HG03103 (cell line): ENCODE results near the gene COL25A1.

Experiments used
- ATAC-seq: cut with Tn5 transposase; IDR thresholded peaks from one replicate; pipeline ENCODE4 v1.9.1; 2021; ENCODE audit warnings: low read depth; ENCODE audit not compliant: unreplicated experiment

The COL25A1 gene

DNA sequence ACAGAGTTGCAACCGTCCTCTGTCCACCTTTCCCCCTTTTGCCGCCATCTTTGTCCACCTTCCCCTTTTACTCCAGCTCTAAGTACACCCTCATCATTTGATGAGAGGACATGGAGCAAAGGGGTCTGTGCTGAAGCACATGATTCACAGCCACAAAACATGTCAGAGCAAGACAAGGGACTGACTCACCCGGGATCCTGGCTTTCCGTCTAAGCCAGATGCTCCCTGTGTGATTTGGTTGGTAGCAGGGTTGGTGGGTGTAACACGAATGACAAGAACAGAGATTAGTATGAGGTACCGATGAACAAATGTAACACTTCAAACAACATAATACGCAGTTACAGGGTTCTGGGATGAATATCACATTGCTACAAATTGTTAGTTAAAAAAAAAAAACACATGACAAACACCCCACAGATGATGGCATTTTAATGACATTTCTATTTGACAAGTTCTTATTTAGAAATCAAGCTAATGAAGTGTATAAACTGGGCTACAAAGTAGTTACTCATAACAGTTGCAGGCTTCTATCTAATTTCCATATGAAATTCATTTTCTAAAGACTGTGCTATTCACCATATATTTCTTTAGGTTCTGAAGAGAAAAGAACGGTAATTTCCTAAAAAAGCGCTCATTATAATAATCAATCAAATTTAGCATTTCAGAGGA is 468.2 kb downstream of the COL25A1 start:
- no peak for ATAC-seq

- no peak for ATAC-seq
Measured at GRCh38 chr4:108833046-108833445, 469.4 kb downstream of the COL25A1 start.

DNA sequence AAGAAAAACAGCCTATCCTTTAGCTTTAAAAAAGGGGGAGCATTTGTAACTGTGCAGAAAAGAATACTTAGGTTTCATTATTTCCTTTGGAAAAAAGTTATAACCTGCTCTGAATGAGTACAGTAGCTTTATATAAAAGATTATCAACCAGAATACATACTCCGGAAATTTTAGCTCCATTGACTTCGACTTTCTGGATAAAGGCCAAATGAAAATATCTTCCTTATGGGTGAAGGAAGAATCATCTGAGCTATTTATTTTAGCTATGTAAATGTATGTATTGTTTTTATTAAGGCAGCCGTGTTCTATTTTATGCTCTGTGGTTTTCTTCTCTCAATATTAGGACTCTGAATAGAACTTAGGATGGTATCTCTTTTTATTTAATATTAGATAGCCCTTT is 470.6 kb downstream of the COL25A1 start:
- ATAC-seq: no peak

GRCh38 chr4:108831291-108831690 is 471.2 kb downstream of the COL25A1 start:
- ATAC-seq: no peak

GRCh38 chr4:108830509-108831244 is 471.8 kb downstream of the COL25A1 start:
- no peak for ATAC-seq

GRCh38 chr4:108829966-108830492 is 472.4 kb downstream of the COL25A1 start:
- ATAC-seq: no peak

GRCh38 chr4:108828620-108829019 is 473.8 kb downstream of the COL25A1 start:
- no peak for ATAC-seq

DNA sequence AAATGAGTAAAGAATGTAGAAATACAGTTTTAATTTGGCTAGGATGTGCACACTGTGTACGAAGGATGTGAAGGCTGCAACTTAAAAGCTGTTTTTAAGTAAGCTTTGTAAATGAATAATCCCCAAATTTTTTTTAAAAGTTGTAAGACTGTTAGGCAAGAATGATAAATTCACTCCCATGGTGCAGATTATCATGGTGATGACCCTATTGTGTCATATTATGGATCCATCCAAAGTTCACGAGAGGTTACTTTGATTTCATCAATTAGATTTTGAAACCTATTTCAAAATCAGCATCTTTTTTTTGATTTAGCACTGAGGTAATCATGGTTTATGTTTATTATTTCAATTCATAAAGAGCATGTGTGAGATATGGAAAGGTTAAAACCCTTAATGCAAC is 476.7 kb downstream of the COL25A1 start:
- no peak for ATAC-seq

DNA sequence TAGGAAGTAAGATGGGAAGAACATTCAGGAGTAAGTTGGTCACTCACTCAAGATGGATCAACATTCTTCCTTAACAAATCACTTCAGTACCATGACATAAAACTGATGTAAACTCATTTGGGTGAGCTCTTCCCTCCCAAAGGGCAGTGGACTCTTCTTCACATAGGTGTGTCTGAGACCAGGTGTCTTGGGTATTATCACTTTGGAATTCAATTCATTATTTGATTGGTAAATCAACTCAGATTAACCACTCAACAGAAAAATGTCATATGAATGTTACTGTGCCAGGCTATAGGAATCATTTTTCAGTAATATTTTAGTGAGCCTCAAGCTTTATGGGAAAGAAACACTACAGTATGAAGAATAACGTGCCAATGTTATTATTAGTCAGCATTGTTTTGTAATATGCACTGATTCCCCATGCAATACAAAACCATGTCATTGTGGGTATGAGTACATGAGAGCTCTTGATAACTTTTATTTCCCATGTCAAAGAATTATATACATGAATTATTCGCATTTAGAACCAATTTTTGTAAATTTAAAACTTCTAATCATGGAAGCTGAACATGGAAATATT is 481.0 kb downstream of the COL25A1 start:
- ATAC-seq: no peak

GRCh38 chr4:108820492-108821350 is 481.7 kb downstream of the COL25A1 start:
- ATAC-seq: no peak

- no peak for ATAC-seq
Measured at GRCh38 chr4:108814326-108814725, 488.1 kb downstream of the COL25A1 start.

GRCh38 chr4:108813261-108813660 is 489.2 kb downstream of the COL25A1 start:
- no peak for ATAC-seq

- no peak for ATAC-seq
Measured at GRCh38 chr4:108811486-108811885, 491.0 kb downstream of the COL25A1 start.

- ATAC-seq: no peak
Measured at GRCh38 chr4:108810087-108810486, 492.4 kb downstream of the COL25A1 start.

GRCh38 chr4:108804648-108805273 is 497.7 kb downstream of the COL25A1 start:
- ATAC-seq: no peak

DNA sequence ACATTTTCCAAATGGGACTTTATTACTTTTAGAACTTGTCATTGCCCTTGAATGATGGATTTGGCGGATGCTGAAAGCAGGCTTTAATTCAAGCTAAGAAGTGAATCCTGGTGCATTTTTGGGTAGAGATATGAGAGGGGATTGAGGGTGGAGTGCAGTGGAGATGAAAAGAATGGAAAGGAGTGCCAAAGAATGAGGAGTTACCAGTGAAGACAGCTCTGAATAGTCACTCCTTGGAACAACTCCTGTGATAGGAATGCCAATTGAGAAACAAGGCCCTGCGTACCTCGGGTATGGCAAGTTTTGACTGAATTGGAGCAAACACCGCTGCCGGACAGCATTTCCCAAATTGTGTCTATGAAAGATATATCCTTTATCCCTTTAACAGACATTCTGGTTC is 503.2 kb downstream of the COL25A1 start:
- ATAC-seq: no peak

DNA sequence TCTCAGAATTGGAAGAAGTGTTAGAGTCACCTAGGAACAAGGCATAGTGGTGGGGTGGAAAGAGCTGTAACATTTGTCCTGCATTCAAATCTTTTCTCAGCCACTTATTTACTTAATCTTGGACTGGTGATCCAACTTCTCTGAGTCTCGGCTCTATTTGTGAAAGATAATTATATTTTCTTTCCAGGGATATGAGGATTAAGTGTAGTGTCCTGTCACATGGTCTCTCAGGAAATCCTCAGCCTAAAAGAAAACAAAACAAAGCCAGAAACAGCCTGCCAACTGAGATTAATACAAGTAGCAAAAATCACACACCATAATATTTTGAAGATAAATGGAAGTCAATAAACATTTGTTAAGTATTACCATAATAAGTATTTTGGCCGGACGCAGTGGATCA is 506.3 kb downstream of the COL25A1 start:
- no peak for ATAC-seq

DNA sequence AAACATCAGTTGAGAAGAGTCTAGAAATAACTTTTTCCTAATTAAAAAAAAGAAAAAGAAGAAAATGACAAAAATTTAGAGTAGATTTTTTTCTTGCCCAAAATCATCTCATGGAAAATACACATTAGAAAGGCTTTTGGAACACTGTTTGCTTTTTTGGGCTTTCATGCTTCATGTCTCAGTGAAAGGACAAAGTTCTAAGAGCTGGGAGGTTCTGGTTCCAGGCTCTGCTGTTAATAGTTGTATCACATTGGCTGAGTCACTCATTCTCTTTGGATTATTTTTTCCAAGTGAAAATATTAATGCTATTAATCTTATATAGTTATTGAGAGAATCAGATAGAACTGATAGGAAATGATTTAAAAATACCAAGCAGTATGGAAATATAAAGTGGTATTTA is 506.7 kb downstream of the COL25A1 start:
- ATAC-seq: no peak

- no peak for ATAC-seq
Measured at GRCh38 chr4:108794136-108794535, 508.3 kb downstream of the COL25A1 start.

GRCh38 chr4:108793415-108793814 is 509.0 kb downstream of the COL25A1 start:
- no peak for ATAC-seq
